Measurements from ENCODE around the gene WDR1. TPM values are rescaled to one million over a fixed set of nuclear protein-coding genes. Genes with fewer than 3 reads are reported as not detected.

WDR1 gene
- polyA plus RNA-seq, 4 donors = 140 to 226 (median 188) TPM

- no peak for DNase-seq (ENCODE audit: low read depth in 4 of 4, low spot score in 3 of 4)
Observed at GRCh38 chr4:10051517-10052135, 65.0 kb downstream of the WDR1 start.

GRCh38 chr4:10050721-10051120 lies 65.9 kb downstream of the WDR1 start:
- DNase-seq (ENCODE audit: low read depth in 4 of 4, low spot score in 3 of 4) = no peak

GRCh38 chr4:10050261-10050661 lies 66.3 kb downstream of the WDR1 start:
- no peak for DNase-seq (ENCODE audit: low read depth in 4 of 4, low spot score in 3 of 4)

- DNase-seq (ENCODE audit: low read depth in 4 of 4, low spot score in 3 of 4) = no peak
Observed at GRCh38 chr4:10048941-10049697, 67.5 kb downstream of the WDR1 start.

- DNase-seq (ENCODE audit: low read depth in 4 of 4, low spot score in 3 of 4) = no peak
Observed at GRCh38 chr4:10047967-10048366, 68.6 kb downstream of the WDR1 start.

GRCh38 chr4:10046471-10046870 lies 70.1 kb downstream of the WDR1 start:
- no peak for DNase-seq (ENCODE audit: low read depth in 4 of 4, low spot score in 3 of 4)

- no peak for DNase-seq (ENCODE audit: low read depth in 4 of 4, low spot score in 3 of 4)
Observed at GRCh38 chr4:10045481-10045880, 71.1 kb downstream of the WDR1 start.

- DNase-seq (ENCODE audit: low read depth in 4 of 4, low spot score in 3 of 4) = no peak
Observed at GRCh38 chr4:10041036-10041435, 75.6 kb downstream of the WDR1 start.

- DNase-seq (ENCODE audit: low read depth in 4 of 4, low spot score in 3 of 4) = no peak
Observed at GRCh38 chr4:10040049-10040892, 76.3 kb downstream of the WDR1 start.

GRCh38 chr4:10036807-10037342 lies 79.7 kb downstream of the WDR1 start:
- DNase-seq (ENCODE audit: low read depth in 4 of 4, low spot score in 3 of 4) = no peak

GRCh38 chr4:10035130-10035529 lies 81.5 kb downstream of the WDR1 start:
- no peak for DNase-seq (ENCODE audit: low read depth in 4 of 4, low spot score in 3 of 4)

- DNase-seq (ENCODE audit: low read depth in 4 of 4, low spot score in 3 of 4) = no peak
Observed at GRCh38 chr4:10034612-10035104, 81.9 kb downstream of the WDR1 start.

- no peak for DNase-seq (ENCODE audit: low read depth in 4 of 4, low spot score in 3 of 4)
Observed at GRCh38 chr4:10034136-10034535, 82.5 kb downstream of the WDR1 start.

- DNase-seq (ENCODE audit: low read depth in 4 of 4, low spot score in 3 of 4) = no peak
Observed at GRCh38 chr4:10033191-10033881, 83.3 kb downstream of the WDR1 start.

GRCh38 chr4:10032625-10033024 lies 84.0 kb downstream of the WDR1 start:
- DNase-seq (ENCODE audit: low read depth in 4 of 4, low spot score in 3 of 4) = no peak

GRCh38 chr4:10031668-10032590 lies 84.7 kb downstream of the WDR1 start:
- DNase-seq (ENCODE audit: low read depth in 4 of 4, low spot score in 3 of 4) = no peak

GRCh38 chr4:10030972-10031667 lies 85.5 kb downstream of the WDR1 start:
- DNase-seq (ENCODE audit: low read depth in 4 of 4, low spot score in 3 of 4) = no peak

- no peak for DNase-seq (ENCODE audit: low read depth in 4 of 4, low spot score in 3 of 4)
Observed at GRCh38 chr4:10029403-10029802, 87.2 kb downstream of the WDR1 start.

- no peak for DNase-seq (ENCODE audit: low read depth in 4 of 4, low spot score in 3 of 4)
Observed at GRCh38 chr4:10028910-10029309, 87.7 kb downstream of the WDR1 start.

Data from left renal pelvis (tissue), 4 donors.